Measurements from ENCODE around the gene TBX6. TPM values are rescaled to one million over a fixed set of nuclear protein-coding genes. Genes with fewer than 3 reads are reported as not detected.

The TBX6 gene
- total RNA-seq, 4 donors from 2014 or later = 0.42 to 1.3 (median 0.67) TPM

DNA sequence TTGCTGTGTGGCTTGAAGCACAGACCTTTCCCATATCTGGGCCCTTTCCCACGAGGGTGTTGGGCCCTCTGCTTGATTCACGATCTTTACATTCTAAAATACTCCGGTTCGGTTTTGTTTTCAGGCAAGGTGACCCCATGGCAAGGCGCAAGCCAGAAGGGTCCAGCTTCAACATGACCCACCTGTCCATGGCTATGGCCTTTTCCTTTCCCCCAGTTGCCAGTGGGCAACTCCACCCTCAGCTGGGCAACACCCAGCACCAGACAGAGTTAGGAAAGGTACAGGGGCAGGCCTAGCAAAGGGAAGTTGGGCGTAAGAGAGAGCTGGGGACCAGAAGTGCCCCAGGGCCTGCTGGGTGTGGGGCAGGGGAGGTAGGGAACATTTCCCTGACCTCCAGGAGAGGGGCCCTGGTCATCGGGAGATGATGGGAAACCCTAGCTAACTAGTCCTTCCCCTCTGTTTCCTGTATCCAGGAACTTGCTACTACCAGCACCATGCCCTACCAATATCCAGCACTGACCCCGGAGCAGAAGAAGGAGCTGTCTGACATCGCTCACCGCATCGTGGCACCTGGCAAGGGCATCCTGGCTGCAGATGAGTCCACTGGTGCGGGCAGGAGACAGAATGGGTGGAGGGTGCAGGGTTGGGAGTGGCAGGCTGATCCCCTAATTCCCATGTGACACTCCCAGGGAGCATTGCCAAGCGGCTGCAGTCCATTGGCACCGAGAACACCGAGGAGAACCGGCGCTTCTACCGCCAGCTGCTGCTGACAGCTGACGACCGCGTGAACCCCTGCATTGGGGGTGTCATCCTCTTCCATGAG is 24.8 kb downstream of the TBX6 start:
- H3K4me1 ChIP-seq = peaks cover 51 to 77% (median 73%) of the 10 kb centered on the region in 4 donors
- DNase-seq (ENCODE audit: extremely low spot score) = no peak
- no peaks in the 10 kb centered on the region for H3K9me3 ChIP-seq
- WGBS = 43% methylated on average over 8 of the region's 21 CpGs
- intact Hi-C loops (cut with DNase I) = no loop called here
- peak overlapping the region; percentile 75 to 99 (median 92) for H3K4me3 ChIP-seq
- TF ChIP-seq POLR2AphosphoS5 (IDR thresholded peaks at IDR 0.05) (no peak), POLR2A (IDR thresholded peaks at IDR 0.05; ENCODE audit: low read depth) (no peak), EP300 (IDR thresholded peaks at IDR 0.05) (no peak)
- TF ChIP-seq, protein P1, sequence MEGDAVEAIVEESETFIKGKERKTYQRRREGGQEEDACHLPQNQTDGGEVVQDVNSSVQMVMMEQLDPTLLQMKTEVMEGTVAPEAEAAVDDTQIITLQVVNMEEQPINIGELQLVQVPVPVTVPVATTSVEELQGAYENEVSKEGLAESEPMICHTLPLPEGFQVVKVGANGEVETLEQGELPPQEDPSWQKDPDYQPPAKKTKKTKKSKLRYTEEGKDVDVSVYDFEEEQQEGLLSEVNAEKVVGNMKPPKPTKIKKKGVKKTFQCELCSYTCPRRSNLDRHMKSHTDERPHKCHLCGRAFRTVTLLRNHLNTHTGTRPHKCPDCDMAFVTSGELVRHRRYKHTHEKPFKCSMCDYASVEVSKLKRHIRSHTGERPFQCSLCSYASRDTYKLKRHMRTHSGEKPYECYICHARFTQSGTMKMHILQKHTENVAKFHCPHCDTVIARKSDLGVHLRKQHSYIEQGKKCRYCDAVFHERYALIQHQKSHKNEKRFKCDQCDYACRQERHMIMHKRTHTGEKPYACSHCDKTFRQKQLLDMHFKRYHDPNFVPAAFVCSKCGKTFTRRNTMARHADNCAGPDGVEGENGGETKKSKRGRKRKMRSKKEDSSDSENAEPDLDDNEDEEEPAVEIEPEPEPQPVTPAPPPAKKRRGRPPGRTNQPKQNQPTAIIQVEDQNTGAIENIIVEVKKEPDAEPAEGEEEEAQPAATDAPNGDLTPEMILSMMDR (IDR thresholded peaks at IDR 0.05) = no peak
- H3K27me3 ChIP-seq = no peaks in the 10 kb centered on the region
- H3K27ac ChIP-seq (replicated peaks in 1 of 4) = peak overlapping the region; percentile 98 to 100 (median 99)
- H3K36me3 ChIP-seq = peaks cover 45 to 53% (median 51%) of the 10 kb centered on the region in 4 donors

DNA sequence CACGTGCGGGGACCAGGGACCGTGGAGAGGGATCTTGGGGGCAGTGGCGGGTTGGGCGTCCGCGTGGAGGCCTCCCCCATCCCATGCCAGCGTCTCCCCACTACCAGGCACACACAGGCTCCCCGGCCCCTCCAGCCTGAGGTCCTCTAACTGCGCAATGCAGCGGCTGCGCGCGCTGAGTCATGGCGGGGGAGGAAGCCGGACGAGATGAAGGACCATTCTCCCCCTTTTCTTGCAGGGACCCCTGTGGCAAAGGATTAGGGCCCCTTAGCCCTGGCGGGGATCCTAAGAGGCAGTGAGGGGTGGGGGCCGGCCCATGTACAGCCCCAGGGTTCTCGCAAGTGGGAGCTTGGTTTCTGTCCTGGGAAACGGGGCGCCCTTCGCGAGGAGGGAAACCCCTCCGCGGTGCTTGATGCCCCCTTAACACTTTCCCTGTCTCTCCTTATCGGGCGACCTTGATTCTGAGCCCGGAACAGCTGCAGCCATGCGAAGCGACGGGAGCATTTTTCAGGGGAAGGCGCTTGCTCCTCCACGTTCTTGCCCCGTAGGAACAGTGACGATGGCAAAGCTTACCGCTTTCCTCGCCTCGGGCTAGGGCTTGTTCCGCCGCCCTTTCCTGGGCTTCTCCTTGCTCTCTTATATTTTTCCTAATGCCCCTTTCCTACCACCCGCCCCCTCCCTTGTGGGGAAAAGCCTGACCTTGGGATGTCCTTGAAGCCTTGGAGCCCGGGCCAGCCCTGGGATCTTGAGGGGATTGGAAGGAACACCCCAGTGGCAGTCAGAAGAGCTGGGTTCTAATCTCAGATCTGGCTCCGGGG is 25.6 kb downstream of the TBX6 start:
- no peak for TF ChIP-seq POLR2A (IDR thresholded peaks at IDR 0.05; ENCODE audit: low read depth)
- TF ChIP-seq, protein P1 (IDR thresholded peaks at IDR 0.05) = no peak
- no peak for TF ChIP-seq POLR2AphosphoS5 (IDR thresholded peaks at IDR 0.05)
- TF ChIP-seq EP300 (IDR thresholded peaks at IDR 0.05) = no peak
- WGBS = under 1% methylated on average over 27 of the region's 44 CpGs
- Histone ChIP-seq H3K9me3 (no peaks in the 10 kb centered on the region), H3K27me3 (no peaks in the 10 kb centered on the region), H3K4me3 (peak overlapping the region; percentile 75 to 99 (median 92)), H3K27ac (replicated peaks in 1 of 4) (peak overlapping the region; percentile 98 to 100 (median 99)), H3K4me1 (peaks cover 52 to 72% (median 70%) of the 10 kb centered on the region in 4 donors), H3K36me3 (peaks cover 37 to 45% (median 43%) of the 10 kb centered on the region in 4 donors)
- intact Hi-C loops (cut with DNase I) = no loop called here
- no peak for DNase-seq (ENCODE audit: extremely low spot score)

- H3K4me1 ChIP-seq = peaks cover 52 to 72% (median 70%) of the 10 kb centered on the region in 4 donors
- H3K9me3 ChIP-seq = no peaks in the 10 kb centered on the region
- DNase-seq (ENCODE audit: extremely low spot score) = peak; percentile 99
- H3K4me3 ChIP-seq = peak within 1 kb of the TSS; percentile 75 to 99 (median 92)
- H3K27ac ChIP-seq (replicated peaks in 1 of 4) = peak within 1 kb of the TSS; percentile 98 to 100 (median 99)
- TF ChIP-seq POLR2AphosphoS5 (IDR thresholded peaks at IDR 0.05) = peak; percentile 94 to 99
- TF ChIP-seq POLR2A (IDR thresholded peaks at IDR 0.05; ENCODE audit: low read depth) = peak; percentile 98
- no peak for TF ChIP-seq EP300 (IDR thresholded peaks at IDR 0.05)
- TF ChIP-seq, protein P1 (IDR thresholded peaks at IDR 0.05) = no peak
- no peaks in the 10 kb centered on the region for H3K27me3 ChIP-seq
- under 1% methylated on average over 22 of the region's 99 CpGs for WGBS
- H3K36me3 ChIP-seq = peaks cover 28 to 37% (median 34%) of the 10 kb centered on the region in 4 donors
- intact Hi-C loops (cut with DNase I) = no loop called here
Observed at GRCh38 chr16:30065102-30065942, 26.4 kb downstream of the TBX6 start, which contains the start of gene ALDOA. TSS of gene ALDOA (plus strand) at chr16:30065760. CDS start at chr16:30066898, 1,138 bp downstream.

- intact Hi-C loops (cut with DNase I) = no loop called here
Observed at GRCh38 chr16:30064729-30065101, 27.0 kb downstream of the TBX6 start.

More at GRCh38 chr16:30064729-30065101, 27.0 kb downstream of the TBX6 start:
- WGBS = 0% methylated on average over 7 of the region's 25 CpGs
- no peaks in the 10 kb centered on the region for H3K9me3 ChIP-seq
- H3K36me3 ChIP-seq = peaks cover 23 to 31% (median 28%) of the 10 kb centered on the region in 4 donors
- peaks cover 46 to 72% (median 69%) of the 10 kb centered on the region in 4 donors for H3K4me1 ChIP-seq
- TF ChIP-seq, protein P1 (IDR thresholded peaks at IDR 0.05) = no peak
- peak in 1 of 2 donors; percentile 2 for TF ChIP-seq POLR2AphosphoS5 (IDR thresholded peaks at IDR 0.05)
- DNase-seq (ENCODE audit: extremely low spot score) = no peak
- no peaks in the 10 kb centered on the region for H3K27me3 ChIP-seq
- H3K4me3 ChIP-seq = peak overlapping the region; percentile 75 to 99 (median 92)
- H3K27ac ChIP-seq (replicated peaks in 1 of 4) = peak overlapping the region; percentile 98 to 100 (median 99)

Data from esophagus muscularis mucosa (tissue), 4 donors.